ENCODE measurements around the gene SIAH1.

- TF ChIP-seq, protein P1, sequence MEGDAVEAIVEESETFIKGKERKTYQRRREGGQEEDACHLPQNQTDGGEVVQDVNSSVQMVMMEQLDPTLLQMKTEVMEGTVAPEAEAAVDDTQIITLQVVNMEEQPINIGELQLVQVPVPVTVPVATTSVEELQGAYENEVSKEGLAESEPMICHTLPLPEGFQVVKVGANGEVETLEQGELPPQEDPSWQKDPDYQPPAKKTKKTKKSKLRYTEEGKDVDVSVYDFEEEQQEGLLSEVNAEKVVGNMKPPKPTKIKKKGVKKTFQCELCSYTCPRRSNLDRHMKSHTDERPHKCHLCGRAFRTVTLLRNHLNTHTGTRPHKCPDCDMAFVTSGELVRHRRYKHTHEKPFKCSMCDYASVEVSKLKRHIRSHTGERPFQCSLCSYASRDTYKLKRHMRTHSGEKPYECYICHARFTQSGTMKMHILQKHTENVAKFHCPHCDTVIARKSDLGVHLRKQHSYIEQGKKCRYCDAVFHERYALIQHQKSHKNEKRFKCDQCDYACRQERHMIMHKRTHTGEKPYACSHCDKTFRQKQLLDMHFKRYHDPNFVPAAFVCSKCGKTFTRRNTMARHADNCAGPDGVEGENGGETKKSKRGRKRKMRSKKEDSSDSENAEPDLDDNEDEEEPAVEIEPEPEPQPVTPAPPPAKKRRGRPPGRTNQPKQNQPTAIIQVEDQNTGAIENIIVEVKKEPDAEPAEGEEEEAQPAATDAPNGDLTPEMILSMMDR (optimal IDR thresholded peaks at IDR 0.05 in 1 of 3, IDR thresholded peaks at IDR 0.05 in 1 of 3, conservative IDR thresholded peaks at IDR 0.05 in 1 of 3; ENCODE audit: extremely low read depth in 1 of 3, insufficient read depth in 2 of 3, low read length in 3 of 3), result no peak
- no peak for TF ChIP-seq EZH2 (IDR thresholded peaks at IDR 0.05; ENCODE audit: low read length)
These were observed 25.2 kb downstream of the SIAH1 start for GRCh38 chr16:48359983-48360382.
